ENCODE results near the gene SLC36A1. TPM values are rescaled to one million over a fixed set of nuclear protein-coding genes. Genes with fewer than 3 reads are reported as not detected.

The SLC36A1 gene
- total RNA-seq, 2 donors from 2014 or later = 7.7 to 37.7 TPM

- no peak overlapping the region for H3K27ac ChIP-seq
- intact Hi-C loops (cut with DNase I) = no loop called here
- no peak for TF ChIP-seq POLR2A (IDR thresholded peaks at IDR 0.05)
- TF ChIP-seq CTCF (IDR thresholded peaks at IDR 0.05) = no peak
- no peak for TF ChIP-seq POLR2AphosphoS5 (IDR thresholded peaks at IDR 0.05)
- no peaks in the 10 kb centered on the region for H3K9me3 ChIP-seq
- DNase-seq (ENCODE audit: low spot score) = no peak
- H3K36me3 ChIP-seq = no peaks in the 10 kb centered on the region
- no peaks in the 10 kb centered on the region for H3K4me1 ChIP-seq (replicated peaks)
- no peak overlapping the region for H3K4me3 ChIP-seq
- 97% methylated on average over 2 of the region's 2 CpGs for WGBS
- H3K27me3 ChIP-seq (replicated peaks; ENCODE audit: insufficient read depth) = no peaks in the 10 kb centered on the region
Measured at GRCh38 chr5:151427258-151427657, 20.1 kb upstream of the SLC36A1 start.

GRCh38 chr5:151430731-151431130, 16.7 kb upstream of the SLC36A1 start:
- H3K27ac ChIP-seq = no peak overlapping the region
- no peak overlapping the region for H3K4me3 ChIP-seq
- no peaks in the 10 kb centered on the region for H3K4me1 ChIP-seq (replicated peaks)
- no peaks in the 10 kb centered on the region for H3K27me3 ChIP-seq (replicated peaks; ENCODE audit: insufficient read depth)
- no peaks in the 10 kb centered on the region for H3K9me3 ChIP-seq
- 100% methylated on average over 1 of the region's 1 CpG for whole genome bisulfite sequencing
- DNase-seq (ENCODE audit: low spot score) = no peak
- TF ChIP-seq POLR2A (IDR thresholded peaks at IDR 0.05) = no peak
- no peak for TF ChIP-seq POLR2AphosphoS5 (IDR thresholded peaks at IDR 0.05)
- TF ChIP-seq CTCF (IDR thresholded peaks at IDR 0.05) = no peak
- intact Hi-C loops (cut with DNase I) = no loop called here
- no peaks in the 10 kb centered on the region for H3K36me3 ChIP-seq

- TF ChIP-seq CTCF (IDR thresholded peaks at IDR 0.05) (no peak), POLR2AphosphoS5 (IDR thresholded peaks at IDR 0.05) (no peak), POLR2A (IDR thresholded peaks at IDR 0.05) (no peak)
- DNase-seq (ENCODE audit: low spot score) = no peak
- Histone ChIP-seq H3K4me3 (no peak overlapping the region), H3K4me1 (replicated peaks) (no peaks in the 10 kb centered on the region), H3K9me3 (no peaks in the 10 kb centered on the region), H3K27ac (no peak overlapping the region), H3K27me3 (replicated peaks; ENCODE audit: insufficient read depth) (no peaks in the 10 kb centered on the region), H3K36me3 (no peaks in the 10 kb centered on the region)
- intact Hi-C loops (cut with DNase I) = no loop called here
- 65% methylated on average over 6 of the region's 6 CpGs for WGBS
Measured at GRCh38 chr5:151431666-151432065, 15.7 kb upstream of the SLC36A1 start.

GRCh38 chr5:151432210-151432609, 15.2 kb upstream of the SLC36A1 start:
- H3K27me3 ChIP-seq (replicated peaks; ENCODE audit: insufficient read depth) = no peaks in the 10 kb centered on the region
- no peak overlapping the region for H3K27ac ChIP-seq
- no peaks in the 10 kb centered on the region for H3K9me3 ChIP-seq
- DNase-seq (ENCODE audit: low spot score) = no peak
- intact Hi-C loops (cut with DNase I) = no loop called here
- no peaks in the 10 kb centered on the region for H3K36me3 ChIP-seq
- TF ChIP-seq POLR2AphosphoS5 (IDR thresholded peaks at IDR 0.05) = no peak
- TF ChIP-seq POLR2A (IDR thresholded peaks at IDR 0.05) = no peak
- no peak for TF ChIP-seq CTCF (IDR thresholded peaks at IDR 0.05)
- 94% methylated on average over 3 of the region's 3 CpGs for WGBS
- no peaks in the 10 kb centered on the region for H3K4me1 ChIP-seq (replicated peaks)
- no peak overlapping the region for H3K4me3 ChIP-seq

- intact Hi-C loops (cut with DNase I) = no loop called here
- Histone ChIP-seq H3K36me3 (no peaks in the 10 kb centered on the region), H3K4me3 (no peak overlapping the region), H3K9me3 (no peaks in the 10 kb centered on the region), H3K4me1 (replicated peaks) (no peaks in the 10 kb centered on the region), H3K27ac (no peak overlapping the region), H3K27me3 (replicated peaks; ENCODE audit: insufficient read depth) (no peaks in the 10 kb centered on the region)
- TF ChIP-seq POLR2AphosphoS5 (IDR thresholded peaks at IDR 0.05) = no peak
- no peak for TF ChIP-seq CTCF (IDR thresholded peaks at IDR 0.05)
- no peak for TF ChIP-seq POLR2A (IDR thresholded peaks at IDR 0.05)
- WGBS = 91% methylated on average over 5 of the region's 5 CpGs
- no peak for DNase-seq (ENCODE audit: low spot score)
Measured at GRCh38 chr5:151434570-151435237, 12.7 kb upstream of the SLC36A1 start.
